HG03045 (cell line): ENCODE results near the gene DDX41.
"Not testable (repeated sequence)": the region's sequence is repeated elsewhere in the genome, so short reads cannot be mapped to it uniquely, and the experiment has no call there.

ENCODE experiments used
- ATAC-seq: cut with Tn5 transposase; IDR thresholded peaks from one replicate; pipeline ENCODE4 v1.9.1; 2021; ENCODE audit warnings: mild to moderate bottlenecking, moderate library complexity; ENCODE audit not compliant: unreplicated experiment

DDX41 gene

DNA sequence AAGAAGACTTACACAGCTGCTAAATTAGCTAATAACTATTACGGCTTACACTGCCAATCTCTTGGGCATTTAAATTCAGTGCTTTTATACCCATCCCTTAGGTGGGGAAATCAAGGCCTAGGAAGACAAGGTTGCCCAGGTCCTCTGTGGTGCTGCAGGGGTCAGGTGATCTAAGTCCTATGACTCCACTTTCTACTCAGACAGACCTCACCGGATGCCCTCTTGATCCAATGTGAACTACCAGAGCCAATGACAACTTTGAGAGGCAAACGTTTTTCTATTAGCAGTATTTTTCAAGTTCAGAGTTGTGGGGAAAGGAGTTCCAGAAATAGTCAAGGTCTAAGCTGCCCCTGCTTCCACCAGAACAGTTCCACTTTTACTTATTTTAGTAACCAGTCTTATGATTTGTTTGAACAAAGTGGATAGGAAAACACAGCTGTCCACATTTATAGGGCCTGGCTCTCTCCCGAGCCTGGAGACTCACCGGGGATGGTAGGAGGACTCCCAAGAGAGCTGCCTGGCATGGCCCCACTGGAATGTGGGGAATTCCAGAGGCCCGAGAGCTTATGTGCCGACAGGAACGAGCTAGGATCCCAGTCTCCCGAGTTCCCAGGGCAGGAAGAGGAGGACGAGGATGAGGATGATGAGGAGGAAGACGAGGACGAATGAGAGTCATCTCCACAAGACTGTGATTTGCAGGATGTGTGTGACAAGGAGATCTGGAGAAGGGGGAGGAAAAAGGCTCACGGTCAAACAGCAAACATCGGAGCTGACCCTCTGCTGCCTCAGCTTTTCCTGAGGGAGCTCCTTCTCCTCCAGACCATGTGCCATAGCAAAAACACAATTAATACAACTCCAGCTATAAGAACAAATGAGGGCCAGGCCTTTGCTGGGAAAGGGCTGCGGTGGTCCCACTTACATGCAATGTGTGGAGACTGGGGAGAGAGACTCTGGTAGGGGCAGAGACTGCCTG lies 20.9 kb upstream of the DDX41 start:
- ATAC-seq: no peak

DNA sequence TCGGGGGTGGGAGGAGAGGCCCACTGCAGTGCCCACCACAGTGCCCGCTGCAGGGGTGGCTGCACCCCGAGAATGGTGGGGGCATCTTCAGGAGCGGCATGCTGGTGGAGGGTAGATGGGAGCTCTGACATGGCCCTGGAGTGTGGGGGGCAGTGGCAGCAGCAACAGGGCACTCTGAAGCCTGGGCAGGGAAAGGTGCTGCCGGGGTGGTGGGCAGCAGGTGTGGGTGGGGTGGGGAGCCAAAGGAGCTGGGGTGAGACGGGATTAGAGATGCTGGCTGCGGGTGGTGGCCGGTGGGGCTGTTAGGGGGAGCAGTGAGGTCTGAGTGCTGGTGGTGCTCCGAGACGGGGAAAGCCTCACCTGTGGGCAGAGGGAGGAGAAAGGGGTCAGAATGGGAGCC lies 19.6 kb upstream of the DDX41 start:
- ATAC-seq: no peak

DNA sequence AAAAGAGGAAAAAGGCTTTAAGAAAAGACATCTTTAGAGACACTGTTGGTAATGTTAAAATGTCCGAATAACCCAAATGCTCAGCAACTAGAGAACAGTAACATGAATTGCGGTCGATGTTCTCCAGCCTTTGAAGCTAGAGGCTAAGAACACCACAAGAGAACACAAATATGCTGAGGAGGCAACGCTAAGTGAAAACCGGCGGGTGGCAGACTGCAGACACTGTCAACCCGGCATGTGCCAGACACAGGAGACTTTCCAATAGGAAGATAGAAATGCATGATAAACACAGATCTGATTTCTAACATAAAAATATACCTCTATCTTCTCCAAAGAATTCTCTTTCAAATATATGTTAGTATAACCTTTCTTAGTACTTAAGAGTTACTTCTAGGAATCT lies 18.4 kb upstream of the DDX41 start:
- no peak for ATAC-seq

GRCh38 chr5:177534433-177534832 lies 17.7 kb upstream of the DDX41 start:
- not testable (repeated sequence) for ATAC-seq

- no peak for ATAC-seq
Measured at GRCh38 chr5:177531209-177531940, 14.6 kb upstream of the DDX41 start.

DNA sequence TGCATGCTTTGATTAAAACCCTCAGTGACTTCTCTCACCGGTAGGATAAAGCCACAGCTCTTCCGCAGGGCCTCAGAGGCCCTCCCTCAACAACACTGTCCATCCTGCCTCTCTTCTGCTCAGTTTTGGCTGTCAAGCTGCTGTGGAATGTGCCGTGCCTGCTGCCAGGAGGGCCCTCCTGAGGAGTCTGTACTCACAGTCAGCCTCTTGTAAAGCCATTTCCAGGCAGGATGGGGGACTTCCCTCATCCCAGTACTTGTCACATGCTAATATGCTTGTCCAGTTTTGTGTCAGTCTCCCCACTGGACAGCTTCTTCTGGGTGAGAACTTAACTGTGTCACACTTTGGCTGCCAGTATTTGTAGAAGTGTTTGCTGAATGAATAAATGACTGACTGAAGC lies 13.9 kb upstream of the DDX41 start:
- ATAC-seq: no peak

- ATAC-seq: no peak
Measured at GRCh38 chr5:177529247-177530203, 12.8 kb upstream of the DDX41 start.

- no peak for ATAC-seq
Measured at GRCh38 chr5:177528631-177529030, 11.9 kb upstream of the DDX41 start.

GRCh38 chr5:177527595-177527994 lies 10.8 kb upstream of the DDX41 start:
- ATAC-seq: no peak

DNA sequence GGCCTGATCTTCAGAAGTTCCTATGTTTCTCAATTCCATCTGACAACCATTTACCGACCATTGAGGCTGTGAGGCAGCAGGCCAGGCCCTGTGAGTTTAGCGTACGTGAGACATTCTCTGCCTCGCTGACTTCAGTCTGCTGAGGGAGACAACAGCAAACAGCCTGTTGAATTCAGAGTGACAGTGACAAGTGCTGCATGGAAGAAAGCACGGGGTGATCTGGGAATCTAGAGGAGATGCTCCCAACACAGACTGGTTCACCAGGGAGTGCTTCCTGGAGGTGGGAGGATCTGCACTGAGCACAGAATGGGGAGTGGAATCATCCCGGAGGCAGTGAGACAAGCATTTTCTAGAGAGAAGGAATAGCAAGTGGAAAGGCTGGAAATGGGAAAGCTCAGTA lies 10.0 kb upstream of the DDX41 start:
- no peak for ATAC-seq

DNA sequence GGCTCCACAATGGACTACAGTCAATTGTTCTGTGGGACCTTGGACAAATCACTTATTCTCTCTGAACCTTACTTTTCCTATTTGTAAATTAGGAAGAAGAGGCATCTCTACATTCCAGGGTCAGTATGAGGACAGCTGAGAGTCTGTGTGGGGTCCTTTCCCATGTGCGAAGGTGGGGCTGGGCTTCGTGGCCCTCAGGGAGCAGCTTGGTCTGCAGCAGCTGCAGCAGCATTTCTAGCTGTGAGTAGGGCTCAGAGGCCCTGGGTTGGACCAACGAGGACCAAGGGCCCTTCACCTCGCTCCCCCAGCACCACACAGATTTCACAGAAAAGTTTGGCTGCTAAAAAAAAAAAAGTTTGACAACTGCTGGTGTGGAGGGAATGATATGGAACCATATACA lies 9.4 kb upstream of the DDX41 start:
- ATAC-seq: no peak

GRCh38 chr5:177524941-177525655 lies 8.3 kb upstream of the DDX41 start:
- no peak for ATAC-seq

DNA sequence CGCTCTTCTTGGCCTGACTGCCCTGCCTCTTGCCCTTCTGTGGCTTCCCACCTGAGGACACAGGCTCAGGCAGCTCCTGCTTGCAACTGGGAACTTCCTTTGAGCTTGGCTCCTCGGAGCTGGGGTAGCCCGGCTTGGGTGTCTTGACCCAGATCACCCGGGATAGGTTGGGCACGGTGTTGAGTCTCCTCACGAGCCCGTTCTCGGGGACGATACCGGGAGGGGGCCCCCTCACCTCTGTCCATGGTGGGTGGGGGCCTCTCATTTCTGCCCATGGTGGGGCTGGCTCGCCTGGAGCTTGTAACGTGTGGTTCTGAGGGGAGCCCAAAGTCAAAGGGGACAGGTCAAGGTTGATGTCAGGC lies 7.8 kb upstream of the DDX41 start:
- ATAC-seq: no peak

- no peak for ATAC-seq
Measured at GRCh38 chr5:177523711-177524538, 7.2 kb upstream of the DDX41 start.

- no peak for ATAC-seq
Measured at GRCh38 chr5:177520916-177521513, 4.3 kb upstream of the DDX41 start.

DNA sequence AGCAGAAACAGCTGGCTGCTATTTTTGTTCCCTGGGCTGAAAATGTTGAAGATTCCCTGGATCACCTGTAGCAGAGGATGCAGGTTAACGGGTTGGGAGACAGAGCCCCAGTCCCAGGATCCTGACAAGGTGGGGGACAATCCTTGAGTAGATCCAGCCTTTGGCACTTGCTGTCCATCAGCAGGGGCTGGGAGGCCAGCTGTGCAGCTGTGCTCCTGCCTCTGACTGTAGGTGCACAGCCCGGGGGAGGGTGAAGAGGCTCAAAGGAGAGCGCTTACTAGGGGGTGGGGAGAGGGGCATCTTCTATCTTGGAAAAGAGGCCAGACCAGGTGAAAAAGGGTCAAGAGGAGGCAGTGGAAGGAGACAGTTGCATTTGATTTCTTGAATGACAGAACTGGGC lies 3.5 kb upstream of the DDX41 start:
- no peak for ATAC-seq

GRCh38 chr5:177519463-177520235 lies 2.9 kb upstream of the DDX41 start:
- no peak for ATAC-seq

DNA sequence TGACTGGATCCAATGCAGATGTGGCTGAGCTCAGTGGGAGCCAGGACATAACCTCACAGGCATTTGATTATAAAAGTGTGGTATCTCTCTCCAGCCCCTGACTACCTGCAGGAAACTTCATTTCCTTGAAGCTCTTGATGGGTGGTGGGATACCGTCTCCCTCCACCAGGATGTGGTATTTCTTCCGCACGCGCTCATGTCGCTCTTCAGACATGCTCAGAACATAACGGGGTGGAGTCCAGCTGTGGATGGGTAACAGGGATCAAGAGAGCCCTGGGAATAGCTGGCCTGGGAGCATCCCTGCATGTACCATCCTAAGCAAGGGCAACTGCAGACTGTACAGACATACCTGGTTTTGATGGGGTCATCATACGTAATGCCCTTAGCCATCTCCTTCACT lies 1.2 kb downstream of the DDX41 start:
- no peak for ATAC-seq
